Hematopoietic multipotent progenitor cell treated with erythropoietin and hydrocortisone succinate and interleukin-3 and kit ligand, for 8 days (in vitro differentiated cells): ENCODE data around the gene NCAPG2.

Experiments
- DNase-seq: peaks from one replicate; pipeline ENCODE4 v3.0.0-alpha.2; 2015

NCAPG2 gene, protein sequence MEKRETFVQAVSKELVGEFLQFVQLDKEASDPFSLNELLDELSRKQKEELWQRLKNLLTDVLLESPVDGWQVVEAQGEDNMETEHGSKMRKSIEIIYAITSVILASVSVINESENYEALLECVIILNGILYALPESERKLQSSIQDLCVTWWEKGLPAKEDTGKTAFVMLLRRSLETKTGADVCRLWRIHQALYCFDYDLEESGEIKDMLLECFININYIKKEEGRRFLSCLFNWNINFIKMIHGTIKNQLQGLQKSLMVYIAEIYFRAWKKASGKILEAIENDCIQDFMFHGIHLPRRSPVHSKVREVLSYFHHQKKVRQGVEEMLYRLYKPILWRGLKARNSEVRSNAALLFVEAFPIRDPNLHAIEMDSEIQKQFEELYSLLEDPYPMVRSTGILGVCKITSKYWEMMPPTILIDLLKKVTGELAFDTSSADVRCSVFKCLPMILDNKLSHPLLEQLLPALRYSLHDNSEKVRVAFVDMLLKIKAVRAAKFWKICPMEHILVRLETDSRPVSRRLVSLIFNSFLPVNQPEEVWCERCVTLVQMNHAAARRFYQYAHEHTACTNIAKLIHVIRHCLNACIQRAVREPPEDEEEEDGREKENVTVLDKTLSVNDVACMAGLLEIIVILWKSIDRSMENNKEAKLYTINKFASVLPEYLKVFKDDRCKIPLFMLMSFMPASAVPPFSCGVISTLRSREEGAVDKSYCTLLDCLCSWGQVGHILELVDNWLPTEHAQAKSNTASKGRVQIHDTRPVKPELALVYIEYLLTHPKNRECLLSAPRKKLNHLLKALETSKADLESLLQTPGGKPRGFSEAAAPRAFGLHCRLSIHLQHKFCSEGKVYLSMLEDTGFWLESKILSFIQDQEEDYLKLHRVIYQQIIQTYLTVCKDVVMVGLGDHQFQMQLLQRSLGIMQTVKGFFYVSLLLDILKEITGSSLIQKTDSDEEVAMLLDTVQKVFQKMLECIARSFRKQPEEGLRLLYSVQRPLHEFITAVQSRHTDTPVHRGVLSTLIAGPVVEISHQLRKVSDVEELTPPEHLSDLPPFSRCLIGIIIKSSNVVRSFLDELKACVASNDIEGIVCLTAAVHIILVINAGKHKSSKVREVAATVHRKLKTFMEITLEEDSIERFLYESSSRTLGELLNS

DNA sequence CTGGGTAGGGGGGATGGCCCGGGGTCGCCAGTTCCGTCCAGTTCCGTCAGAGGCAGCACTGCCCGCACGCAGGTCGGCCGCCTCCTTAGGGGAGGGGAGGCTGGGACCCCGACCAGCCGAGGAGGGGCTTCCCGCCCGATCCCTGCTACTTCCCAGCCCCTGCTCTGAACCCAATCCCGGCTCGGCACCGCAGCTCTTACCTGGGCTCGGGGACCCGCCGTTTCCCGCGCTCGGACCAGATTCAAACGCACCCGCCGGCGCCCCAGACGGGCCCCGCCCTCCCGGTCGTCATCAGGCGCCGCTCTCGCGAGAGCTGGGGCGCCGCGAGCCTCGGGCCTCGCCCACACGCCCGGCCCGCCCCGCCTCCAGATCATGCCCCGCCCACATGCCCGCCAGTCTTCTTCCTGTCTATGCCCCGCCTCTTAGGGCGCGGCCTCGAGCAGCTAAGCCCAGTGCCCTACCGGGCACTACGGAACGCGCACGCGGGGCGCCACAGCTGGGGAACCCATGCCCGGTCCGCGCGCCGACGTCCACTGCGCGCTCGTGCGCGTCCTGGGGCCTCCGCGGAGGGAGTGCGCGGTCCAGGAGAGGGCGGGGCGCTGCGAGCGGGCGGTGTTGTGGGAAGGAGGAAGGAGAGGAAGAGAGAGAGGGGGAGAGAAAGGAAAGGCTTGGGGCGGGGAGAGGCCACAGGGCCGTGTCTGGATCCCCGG, at the start of gene NCAPG2:
Gene NCAPG2, minus strand, starts transcription at position 281 of the 710 bp plus-strand sequence. CDS start 2,905 bp downstream, outside the sequence.
- DNase-seq, result peak; percentile 98

DNA sequence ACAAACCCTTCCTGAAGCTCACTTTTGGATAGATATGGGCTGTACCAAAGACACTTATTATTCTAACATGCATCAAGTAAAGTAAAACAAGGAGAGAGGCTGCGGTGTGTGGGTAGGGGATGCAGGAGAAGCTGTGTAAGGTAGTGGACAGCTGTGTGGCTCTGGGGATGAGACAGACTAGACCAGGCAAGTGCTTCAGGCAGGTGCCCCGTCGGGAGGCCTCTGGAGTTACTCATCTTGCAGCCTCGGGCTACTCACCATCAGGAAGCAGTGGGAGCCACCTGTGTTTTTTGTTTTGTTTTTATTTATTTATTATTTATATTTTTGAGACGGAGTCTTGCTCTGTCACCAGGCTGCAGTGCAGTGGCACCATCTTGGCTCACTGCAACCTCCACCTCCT, 49.3 kb upstream of the NCAPG2 start:
- DNase-seq, result no peak

DNA sequence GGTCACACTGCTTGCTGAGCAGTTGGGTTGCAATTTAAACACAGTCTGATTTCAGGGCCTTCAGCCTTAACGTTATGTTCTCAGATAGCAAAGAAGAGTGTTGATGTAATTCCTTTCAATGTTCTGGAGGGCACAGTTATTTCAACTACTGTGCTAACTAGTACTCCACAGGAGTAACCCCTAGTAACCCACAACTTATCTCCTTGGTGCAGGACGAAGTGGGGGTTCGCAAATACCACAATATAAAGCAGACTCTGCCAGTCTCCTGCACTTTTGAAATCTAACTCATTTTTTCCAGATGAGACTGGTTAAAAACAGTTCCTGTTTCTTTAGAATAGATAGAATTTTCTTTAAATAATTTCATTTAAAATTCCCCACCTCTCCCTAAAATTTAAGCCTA, 47.1 kb upstream of the NCAPG2 start:
- DNase-seq, result peak; percentile 55

DNA sequence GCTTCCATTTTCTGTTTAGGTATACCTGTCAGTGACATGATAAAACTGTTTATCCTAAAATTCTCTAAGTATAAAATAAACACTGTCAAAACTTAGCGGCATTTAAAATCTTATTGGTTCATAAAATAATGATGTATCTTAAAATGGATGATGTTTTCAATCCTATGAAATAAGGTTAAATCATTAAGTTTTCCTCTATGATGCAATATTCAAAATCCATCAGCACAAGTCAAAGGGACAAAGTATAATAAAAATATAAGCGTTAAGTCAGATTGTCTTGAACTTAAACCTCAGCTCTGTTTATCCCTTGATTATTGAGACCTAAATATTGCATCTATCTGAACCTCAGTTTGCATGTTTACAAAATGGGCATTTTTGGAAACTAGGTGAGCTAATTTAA, 46.6 kb upstream of the NCAPG2 start:
- DNase-seq, result no peak

DNA sequence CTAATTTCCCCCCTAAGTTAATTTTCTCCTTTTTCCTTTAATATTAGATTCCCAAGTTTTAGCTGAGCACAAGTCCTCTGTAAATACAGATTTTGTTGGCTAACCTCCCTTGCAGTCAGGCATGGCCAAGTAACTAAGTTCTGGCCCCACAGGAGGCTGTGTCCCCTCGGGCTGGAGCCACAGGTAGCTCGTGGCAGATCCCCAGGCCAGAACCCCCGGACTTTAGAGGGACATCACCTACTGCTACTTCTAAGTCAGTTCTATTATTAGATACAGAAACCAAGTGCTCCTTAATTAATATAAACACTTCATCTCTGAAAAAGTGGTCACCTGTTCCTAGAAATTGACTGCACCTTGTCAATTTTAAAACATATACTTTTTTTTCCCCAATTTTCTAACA, 46.1 kb upstream of the NCAPG2 start:
- DNase-seq, result no peak

DNA sequence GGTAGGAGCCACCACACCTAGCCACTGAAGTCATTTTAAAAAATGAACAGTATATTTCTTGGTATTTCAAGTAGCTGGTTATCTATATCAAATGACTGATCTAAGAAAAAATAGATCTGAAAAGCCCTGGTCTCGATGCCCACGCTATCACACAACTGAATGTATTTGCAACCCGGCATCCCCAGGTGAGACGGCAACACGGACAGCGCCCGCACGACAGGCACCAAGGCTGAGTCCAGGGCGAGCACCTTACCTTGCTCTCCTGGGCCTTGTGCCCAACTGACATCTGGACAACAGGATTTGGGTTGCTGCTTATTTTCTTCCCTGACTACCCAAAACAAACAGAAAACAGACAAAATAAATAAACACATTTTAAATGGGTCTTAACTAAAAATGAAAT, 44.8 kb upstream of the NCAPG2 start:
- DNase-seq, result no peak

DNA sequence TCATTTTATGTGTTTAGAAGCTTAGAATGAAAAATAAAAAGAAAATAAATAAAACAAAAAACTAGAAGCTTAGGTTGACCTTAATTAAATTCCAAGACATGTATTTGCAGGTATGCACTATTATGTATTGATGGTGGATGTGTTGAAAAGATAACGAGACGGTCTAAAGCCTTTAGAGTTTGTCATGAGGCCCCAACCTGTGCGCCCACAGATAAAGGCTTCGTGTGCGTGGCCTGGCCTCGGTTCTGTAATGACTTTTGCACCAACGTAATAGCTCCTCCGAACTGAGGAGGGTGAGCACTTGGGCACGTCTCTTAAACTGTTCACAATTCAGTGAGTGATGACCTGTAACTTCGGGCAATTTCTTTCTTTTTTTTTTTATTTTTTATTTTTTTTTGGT, 43.7 kb upstream of the NCAPG2 start:
- no peak for DNase-seq

DNA sequence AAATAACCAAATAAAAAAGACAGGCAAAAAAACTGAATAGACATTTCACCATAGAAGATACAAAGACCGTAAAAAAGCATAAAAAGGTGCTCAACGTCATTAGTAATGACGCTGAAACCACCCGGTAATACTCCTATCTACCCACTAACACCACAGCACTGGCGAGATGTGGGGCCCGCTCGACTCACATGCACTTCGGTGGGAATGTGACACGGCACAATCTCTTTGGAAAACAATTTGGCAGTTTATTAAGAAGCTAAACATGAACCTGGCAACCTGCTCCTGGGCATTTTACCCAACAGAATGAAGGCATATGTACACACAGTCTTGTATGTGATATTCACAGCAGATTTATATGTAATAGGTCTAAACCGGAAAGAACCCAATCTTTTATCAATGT, 42.8 kb upstream of the NCAPG2 start:
- no peak for DNase-seq

DNA sequence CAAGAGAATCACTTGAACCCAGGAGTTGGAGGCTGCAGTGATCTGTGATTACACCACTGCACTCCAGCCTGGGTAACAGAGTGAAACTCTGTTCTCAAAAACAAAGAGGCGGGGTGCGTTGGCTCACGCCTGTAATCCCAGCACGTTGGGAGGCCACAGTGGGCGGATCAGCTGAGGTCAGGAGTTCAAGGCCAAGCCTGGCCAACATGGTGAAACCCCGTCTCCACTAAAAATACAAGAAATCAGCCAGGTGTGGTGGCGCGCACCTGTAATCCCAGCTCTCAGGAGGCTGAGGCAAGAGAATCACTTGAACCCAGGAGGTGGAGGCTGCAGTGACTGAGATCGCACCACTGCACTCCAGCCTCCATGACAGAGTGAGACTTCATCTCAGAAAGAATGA, 42.4 kb upstream of the NCAPG2 start:
- DNase-seq, result no peak

DNA sequence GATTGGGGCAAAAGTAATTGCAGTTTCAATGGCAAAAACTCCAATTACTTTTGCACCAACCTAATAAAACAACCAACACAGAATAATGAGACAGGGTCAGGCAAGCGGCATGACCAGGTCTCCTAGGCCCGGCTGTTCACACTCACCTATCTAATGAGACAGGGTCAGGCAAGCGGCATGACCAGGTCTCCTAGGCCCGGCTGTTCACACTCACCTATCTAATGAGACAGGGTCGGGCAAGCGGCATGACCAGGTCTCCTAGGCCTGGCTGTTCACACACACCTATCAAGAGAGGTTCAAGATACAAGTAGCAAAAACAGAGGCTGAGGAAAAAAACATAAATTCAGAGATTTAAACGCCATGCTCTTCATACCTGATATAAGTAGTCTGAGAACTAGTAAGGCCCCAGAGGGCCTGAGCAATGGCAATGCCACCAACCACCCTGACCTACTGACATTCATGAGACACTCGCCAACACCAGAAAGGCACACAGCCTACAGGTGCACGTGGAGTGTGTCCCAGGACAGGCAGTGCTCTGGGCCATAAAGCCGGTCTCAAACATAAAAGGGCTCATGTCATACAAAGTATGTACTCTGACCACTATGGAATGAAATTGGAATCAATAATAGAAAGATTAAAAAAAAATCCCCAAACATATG, 40.6 kb upstream of the NCAPG2 start:
- DNase-seq, result no peak

DNA sequence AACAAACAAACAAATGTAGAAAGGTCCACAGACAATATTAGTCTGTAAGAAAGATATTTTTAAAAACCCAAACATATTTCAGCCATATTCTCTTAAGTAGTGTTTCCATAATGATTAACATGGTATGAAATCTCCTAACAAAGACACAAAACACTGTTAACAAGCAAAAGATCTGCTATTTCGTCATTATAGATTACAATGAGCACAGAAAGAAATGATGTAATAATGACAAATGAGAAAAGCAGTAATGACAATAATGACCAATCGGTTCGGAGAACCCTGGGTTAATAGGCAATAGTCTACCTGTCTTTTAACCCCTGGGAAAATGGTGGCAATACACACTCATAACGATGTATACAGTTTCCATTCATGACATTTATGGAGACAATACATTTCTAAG, 39.5 kb upstream of the NCAPG2 start:
- no peak for DNase-seq

DNA sequence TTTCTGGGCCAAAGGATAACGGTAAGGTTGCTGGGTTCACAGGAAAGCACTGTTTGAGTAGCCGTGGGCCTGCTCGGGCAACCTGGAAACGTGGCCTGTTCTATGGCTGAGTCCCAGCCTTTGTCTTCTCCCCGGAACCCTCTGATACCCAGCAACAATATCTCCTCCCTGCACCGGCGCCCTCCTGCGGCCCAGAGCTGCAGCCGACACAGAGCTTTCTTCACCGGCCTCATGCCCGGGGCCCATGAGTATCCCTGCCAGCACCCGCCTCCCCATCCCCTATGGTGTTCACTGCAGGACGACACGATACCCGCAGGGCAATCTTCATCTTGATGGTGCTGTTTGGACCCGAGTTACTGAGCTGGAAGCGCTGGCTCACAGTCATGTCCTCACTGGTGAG, 38.6 kb upstream of the NCAPG2 start:
- DNase-seq, result no peak

DNA sequence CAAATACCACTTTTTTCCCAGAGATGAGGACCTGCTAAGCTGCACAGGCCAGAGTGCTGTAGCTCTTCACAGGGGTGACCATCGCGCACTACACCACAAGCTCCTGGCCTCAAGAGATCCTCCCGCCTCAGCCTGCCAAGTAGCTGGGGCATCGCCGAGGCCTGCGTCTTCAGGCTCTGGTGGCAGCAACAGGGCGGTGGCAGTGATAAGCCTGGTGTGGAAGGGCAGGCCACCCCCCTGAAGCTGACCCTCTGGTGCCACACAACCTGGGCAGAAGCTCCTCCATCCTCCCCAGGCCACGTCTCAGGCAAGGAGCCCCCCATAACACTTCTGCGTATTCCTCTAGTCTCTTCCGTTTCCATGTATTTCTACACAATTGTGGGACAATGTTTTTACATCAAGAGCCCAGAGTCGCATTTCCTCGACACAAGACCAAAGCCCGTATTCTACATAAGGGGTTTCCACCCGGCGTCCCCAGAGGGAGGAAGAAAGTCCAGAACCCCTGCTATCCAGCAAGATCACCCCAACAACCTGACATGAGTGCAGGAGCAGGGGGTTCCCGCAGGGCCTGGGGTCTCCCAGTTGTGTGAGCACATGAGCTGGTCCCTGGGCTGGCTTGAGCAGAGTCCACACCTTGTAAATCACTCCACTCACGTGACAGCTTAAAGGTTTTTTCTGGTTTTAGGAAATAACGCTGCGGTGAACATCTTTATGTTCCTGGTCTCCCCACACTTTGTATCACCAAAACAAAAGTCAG, 37.6 kb upstream of the NCAPG2 start:
- DNase-seq, result no peak

DNA sequence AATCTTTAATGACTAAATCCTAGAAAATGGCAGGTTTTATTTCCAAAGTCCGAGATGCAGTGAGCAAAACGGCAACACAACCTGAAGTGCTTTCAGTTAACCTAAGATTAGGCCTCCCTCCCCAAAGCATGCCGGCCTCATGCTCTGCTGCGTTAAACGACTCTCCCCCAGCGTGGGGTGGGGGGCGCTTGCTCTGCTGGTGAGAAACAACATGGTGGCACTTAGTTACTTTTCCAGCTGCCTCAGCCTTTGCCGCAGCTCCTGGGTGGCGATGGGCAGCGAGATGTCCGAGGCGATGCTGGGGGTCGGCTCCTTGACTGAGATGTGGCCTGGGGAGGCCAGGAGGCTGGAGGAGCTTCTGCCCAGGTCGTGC, 36.7 kb upstream of the NCAPG2 start:
- DNase-seq, result no peak

DNA sequence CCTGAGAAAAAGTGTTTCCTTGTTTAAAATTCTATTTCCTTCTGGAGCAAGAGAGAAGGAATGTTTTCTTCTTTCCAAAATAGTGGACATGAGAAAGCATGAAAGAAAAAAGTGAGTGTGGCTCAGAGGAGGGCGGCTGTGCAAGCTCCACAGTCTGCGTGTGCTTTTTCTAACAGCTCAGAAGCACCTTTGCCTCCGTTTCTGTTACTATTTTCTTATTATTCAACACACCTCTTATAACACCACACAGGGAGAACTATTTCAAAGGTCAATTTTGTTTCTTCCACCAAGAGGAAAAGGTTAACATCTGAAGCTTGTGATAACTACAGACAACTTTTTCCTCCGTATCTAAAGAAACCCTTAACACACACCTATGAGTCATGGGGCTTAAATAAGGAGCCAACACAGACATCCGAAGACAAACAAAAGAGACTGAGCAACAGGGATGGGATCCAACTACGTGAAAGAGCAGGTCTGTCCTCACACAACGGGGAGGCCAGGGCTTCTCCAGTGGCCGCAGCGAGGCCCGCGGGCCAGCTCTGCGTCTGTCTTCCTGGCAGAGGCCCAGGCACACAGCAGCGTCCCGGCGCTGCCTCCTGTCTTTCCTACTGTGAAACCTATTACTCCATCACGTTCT, 36.2 kb upstream of the NCAPG2 start:
- DNase-seq, result no peak

DNA sequence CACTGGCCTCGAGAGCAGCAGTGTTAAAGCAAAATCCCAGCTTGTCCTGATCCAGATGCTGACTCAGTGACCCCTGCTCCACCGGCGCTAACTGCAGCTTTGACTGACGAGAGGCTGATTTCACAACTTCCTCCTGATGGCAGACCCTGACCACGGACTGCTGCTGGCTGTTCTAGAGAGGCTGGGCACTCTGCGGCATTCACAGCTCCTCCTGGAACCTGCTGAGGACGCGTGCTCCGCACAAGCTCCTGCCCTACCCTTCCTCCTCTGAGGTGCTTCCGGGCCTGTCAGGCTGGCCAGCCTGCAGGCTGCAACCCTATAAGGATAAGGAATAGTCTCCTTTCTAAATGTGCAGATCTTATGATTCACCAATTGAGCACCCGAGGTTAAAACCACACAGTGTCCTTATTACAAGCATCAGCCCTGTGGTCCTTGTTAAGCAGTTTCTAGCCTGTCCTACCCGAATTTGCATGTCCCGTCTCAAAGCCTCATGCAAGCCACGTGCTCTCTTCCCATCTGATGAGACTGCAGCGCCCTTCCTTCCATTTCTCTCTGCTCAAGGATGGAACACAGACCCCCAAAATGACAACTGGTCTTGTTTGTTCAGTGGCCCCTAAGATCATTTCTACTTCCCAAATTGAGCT, 35.5 kb upstream of the NCAPG2 start:
- peak; percentile 9 for DNase-seq

DNA sequence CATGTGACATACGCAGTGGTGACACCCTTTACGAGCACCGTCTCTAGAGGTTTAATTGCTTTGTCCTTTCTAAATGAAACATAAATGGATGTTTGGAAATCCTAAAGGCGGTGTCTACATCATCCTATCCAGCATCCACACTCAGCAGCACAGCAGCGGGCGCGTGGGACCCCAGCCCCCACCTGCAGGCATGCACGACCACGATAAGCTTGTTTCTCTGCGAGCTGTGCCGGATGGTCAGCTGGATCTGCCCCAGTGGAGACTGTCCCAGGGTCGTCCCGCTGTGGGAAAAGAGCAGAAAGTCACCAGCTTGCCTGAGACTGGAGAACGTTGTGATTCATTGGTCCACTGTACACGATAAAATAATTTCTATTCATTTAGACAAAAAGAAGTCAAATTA, 34.2 kb upstream of the NCAPG2 start:
- no peak for DNase-seq

DNA sequence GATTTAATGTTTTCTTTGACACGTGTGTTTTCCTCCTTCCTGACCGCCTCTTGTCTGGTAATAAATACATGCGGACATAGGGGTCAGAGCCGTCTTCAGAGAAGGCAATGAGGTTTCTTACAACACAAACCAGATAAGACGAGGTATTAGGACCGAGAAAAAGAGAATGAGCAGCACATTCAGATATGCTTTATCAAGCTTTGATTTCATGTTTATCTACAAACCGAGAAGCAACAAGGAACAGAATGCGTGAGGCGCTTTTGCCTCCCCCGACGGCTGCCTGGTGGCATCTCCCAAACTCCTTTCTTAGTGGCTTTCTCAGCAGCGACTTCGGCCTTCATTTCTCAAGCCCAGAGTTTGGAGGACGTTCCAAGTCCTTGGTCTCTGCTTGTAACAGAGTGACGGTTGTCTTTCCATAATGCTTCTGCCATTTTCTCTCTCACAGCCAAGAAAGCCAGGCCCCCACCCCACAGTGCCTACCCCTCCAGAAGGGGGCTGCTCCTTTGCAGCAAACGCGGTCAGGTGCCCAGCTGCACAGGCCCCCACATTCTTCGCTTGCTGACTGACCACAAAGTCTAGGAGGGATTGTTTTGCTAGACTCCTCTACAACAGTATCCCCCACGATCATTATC, 32.6 kb upstream of the NCAPG2 start:
- DNase-seq, result no peak

DNA sequence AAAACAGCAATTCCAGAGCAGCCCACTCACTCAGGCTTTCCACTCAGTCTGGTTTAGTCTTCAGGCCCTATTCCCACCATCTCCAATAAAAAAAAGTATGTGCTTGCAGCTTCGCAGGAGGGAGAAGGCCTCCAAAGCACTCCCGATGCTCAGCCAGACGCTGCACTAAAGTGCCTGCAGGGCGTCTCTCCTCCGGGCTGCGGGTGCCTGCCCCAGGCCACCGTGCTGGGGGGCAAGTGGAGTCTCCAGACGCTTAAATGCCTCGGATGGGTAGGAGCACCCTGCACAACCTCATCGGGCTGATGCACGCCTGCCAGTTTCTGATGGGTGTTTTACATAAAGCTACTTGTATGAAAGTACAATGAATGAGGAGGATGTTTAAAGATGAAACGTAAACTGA, 31.3 kb upstream of the NCAPG2 start:
- DNase-seq, result no peak

DNA sequence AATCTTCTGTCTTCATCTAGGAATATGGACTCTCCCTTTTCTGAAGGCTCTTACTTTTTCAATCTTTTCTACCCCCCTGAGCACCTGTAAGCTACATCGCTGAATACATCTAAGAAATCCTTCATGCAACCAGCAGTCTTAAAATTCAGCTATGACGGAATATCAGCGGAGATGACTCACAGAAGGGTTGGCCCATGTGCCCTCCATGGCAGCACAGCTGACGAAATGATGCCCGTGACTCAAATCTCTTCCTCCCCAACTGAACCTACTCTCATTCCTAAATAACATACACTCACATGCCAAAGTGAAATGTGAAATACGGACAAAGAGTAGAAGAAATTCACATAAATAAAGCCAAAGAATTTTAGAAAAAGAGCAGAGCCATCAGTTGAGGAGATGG, 30.3 kb upstream of the NCAPG2 start:
- DNase-seq, result no peak
